GM19452 (cell line): Measurements from ENCODE around the gene TCHP.

Experiments used
- ATAC-seq: cut with Tn5 transposase; IDR thresholded peaks from one replicate; pipeline ENCODE4 v1.9.1; 2021; ENCODE audit not compliant: unreplicated experiment

Gene TCHP

DNA sequence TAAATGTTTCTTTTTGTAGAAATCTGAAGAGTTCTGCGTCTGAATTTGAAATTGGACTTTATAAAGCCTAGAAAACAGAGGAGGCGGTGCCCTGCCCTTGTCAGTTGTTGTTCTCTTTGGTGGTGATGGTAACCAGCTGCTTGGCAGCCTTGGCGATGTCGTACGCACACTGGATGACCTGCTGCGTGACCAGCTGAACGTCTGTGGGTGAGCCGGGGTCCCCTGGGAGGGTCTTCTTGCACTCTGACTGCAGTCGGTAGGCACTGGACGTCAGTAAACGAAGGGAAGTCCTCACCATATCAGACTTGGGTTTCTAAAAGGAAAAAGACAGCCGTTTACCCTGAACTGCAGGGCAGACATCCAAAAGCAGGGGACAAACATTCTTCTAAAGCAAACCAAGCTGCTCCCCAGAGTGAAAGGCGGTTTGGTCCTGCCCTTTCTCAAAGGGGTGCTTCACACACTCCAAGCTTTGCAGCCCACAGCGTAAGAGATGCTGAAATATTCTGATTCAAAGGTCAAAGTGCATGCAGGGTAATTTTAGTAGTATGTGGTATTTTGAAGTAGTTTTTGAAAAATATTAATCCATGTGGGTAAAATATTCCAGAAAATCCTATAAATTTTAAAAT is 32.9 kb downstream of the TCHP start:
- ATAC-seq: no peak

DNA sequence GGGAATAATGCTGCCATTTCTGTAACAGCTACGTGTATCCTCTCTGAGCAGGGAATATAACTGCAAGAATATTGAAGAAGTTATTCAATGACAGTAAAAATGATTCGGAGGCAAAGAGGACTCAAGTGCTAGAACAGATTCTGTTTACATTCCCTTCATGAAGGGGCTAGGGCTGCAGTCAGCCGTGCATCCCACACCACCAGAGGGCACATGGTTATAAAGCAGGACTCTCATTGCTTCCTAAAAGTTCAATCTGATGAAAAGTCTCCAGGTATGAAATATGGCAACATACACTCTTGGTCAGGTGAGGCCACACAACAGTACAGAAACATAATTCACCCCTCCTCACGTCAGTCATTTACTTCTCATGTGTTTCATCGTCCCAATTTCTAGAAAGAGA is 34.0 kb downstream of the TCHP start:
- ATAC-seq: no peak

DNA sequence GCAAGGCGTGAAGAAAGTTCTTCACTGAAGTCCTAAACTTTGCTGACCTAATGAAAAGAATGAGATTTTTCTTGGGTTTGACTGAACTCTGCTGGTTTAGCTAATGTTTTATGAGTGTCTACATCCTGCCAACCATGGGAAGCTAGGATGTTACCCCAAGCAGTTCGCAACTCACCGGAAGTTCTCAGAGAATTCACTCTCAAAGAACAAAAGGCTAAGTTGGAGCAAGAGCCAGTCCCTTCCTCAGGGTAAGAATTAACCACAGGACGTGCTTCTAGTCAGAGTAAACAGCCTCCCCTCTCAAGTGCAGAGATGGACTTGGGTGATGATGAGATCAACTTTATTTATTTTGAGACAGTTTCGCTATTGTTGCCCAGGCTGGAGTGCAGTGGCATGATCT is 37.3 kb downstream of the TCHP start:
- no peak for ATAC-seq

DNA sequence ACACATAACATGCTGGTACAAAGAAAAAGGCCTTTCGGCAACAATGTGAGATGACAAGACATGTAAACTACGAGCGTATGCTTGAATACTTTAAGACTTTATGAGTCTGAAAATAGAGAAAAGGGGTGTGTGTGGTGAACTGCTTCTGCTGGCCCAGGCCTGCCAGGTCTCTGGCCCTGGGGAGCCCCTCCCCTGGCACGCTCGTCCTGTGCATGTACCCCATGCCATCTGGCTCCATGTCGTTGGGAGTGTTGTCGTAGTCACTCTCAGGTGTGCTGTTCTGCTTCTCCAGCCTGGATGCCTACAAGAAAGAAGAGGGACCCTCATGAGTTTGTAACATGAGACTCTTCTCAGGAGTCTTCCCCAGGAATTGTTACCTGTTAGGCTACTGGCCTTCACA is 38.9 kb downstream of the TCHP start:
- ATAC-seq: no peak

DNA sequence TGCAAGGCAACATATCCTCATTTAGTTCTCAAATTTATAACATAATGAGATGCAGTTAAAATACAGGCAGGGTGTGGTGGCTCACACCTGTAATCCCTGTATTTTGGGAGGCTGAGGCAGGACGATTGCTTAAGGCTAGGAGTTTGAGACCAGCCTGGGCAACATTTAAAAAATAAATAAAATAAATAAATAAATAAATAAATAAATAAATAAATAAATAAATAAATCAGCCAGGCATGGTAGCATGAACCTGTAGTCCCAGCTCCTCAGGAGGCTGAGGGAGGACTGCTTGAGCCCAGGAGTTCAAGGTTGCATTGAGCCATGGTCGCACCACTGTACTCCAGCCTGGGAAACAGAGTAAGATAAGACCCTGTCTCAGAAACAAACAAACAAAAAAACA is 39.4 kb downstream of the TCHP start:
- no peak for ATAC-seq

DNA sequence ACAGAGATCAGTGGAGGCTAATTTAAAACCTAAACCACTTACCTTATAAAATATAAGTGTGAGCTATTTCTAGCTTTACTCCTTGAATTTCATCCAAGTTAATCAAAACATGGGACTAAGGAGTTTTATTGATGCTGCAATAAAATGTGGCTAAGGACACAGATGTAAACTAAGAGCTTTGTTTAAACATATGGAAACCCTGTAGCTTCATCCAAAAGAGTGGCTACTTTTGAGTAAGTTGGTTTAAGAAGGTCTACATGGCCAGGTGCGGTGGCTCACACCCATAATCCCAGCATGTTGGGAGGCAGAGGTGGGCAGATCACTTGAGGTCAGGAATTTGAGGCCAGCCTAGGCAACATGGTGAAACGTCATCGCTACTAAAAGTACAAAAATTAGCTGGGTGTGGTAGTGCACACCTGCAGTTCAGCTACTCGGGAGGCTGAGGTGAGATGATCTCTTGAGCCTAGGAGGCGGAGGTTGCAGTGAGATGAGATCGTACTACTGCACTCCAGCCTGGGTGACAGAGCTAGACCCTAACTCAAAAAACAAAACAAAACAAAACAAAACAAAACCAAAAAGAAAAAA is 40.4 kb downstream of the TCHP start:
- ATAC-seq: no peak

DNA sequence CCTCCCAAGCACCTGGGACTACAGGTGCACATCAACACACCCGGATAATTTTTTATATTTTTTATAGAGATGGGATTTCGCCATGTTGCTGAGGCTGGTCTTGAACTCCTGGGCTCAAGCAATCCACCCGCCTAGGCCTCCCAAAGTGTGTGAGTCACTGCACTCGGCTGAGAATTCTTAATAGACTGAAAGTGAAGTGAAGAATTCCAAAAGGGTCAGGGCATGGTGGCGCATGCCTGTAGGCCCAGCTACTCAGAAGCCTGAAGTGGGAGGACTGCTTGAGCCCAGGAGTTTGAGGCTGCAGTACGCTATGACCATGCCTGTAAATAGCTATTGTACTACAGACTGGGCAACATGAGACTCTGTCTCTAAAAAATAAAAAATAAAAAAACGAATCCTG is 43.7 kb downstream of the TCHP start:
- no peak for ATAC-seq

DNA sequence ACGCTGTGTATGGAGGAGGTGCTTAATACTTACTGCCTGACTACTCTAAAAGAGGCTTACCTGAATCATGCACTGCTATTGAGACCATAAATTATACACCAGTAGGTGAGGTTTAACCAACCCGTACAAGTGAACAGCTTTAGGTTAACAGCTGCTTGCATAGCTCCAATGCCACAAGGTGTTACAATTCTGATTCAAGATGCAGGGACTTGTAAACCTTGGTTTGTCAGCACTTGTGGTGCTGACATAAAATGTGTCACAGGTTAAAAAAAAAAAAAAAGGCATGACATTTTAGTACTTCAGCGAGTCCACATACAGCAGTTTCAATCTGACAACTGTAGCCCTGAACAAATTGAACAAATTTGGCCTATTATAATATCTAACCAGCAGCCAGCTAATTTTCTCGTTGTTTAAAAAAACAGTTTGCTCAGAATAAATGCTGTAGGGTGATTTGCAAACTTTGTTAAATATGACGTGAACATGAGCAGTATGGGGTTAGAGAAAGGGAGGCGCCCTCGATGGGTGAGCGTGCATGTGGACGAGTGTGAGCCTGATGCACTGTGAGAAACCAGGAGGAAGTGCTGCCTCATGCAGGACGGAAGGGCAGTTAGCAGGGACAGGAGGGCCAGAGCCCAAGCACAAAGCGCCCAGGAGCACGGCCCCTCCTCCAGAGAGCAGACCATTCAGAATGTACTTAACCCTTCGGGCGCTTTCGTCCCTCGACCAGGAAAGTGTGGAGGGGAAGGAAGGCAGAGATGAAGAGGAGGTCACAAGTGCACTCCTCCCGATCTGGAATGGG is 44.7 kb downstream of the TCHP start:
- no peak for ATAC-seq

DNA sequence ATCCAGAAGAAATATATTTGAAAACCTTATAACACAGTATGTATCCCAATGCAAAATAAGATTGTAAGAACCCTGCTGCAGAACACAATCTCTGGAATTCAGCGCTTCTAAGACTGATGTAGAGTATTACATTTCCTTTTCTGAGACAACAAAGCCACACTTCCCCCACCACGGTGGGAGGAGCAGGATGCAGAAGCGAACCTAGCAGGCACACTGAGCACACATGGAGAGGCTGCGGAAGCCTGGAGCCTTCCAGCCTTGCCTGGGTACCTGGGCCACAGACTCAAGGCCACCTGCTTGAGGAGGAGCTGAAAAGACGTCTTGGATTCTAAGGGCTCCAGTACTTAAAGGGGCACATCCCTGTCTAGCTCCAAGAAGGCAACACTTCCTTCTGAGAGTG is 46.4 kb downstream of the TCHP start:
- no peak for ATAC-seq

DNA sequence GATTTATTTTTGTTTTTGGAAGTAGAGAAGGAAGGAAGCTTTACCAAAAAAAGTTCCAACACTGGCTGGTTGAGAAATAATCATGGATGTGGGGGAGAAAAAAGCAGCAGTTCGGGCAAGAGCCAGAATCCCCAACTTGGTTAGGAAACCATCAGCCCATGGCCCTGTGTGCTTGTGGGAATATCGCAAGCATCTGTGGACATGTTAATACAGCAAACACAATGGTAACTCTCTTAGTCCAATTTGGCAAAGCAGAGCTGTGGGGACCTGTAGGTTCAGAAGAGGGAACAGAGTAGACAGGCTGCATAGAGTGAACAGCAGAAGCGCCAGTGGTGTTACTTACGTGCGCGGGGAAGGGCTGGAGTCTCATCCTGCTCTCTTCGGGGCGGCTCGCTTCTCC is 46.8 kb downstream of the TCHP start:
- ATAC-seq: no peak

DNA sequence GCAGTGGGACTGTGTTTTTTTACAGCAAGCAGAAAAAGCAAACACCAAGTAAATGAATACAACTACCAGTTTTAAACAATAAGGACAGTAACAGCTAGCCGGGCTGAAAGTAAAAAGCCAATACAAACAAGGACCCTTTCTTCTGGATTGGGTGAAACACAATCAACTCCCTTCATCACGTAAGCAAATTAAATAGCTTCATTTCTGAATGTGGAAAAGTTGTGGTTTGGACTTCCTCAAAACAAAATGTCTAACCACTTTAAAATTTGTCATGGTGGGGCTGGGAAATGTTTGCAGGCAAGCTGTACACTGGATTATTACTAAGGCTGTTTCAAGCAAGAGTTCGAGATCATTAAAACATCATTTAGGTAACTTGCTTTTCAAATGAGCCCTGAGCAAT is 47.4 kb downstream of the TCHP start:
- ATAC-seq: no peak

DNA sequence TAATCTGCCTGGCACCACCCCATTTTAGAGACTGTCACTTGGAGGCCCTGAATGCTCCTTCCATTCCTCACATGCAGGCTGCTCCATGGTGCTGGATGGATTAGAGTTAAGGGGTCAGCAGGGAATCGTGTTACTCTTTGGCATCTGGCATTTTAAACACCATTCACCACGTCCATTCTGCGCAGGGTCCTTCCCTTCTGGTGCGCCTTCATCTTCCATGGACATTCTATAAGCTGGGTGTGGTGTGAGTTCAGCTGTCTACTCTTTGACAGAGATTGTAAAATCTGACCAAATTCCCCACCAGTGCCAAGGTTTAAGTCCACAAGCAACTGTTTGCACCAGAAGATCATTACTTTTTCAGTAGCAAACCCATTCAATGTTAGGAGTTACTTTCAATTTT is 48.3 kb downstream of the TCHP start:
- no peak for ATAC-seq

DNA sequence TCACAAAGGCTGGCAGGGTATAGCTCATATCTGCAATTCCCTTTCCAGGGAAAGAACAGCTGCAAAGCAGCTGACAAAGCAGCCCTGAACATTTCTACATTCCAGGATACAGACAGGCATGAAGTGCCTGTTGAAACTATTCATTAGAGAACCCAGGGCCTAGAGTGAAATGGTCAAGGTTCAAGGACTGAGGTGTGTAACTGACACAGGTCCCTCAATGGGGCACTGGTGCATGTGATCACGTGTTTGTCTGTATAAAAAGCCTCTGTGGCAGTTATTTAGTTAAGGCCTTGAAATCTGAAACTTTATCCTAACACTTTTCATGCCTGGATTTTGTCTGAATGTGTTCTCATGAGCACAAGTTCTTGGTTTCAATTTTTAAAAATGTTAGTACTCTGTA is 49.0 kb downstream of the TCHP start:
- no peak for ATAC-seq

DNA sequence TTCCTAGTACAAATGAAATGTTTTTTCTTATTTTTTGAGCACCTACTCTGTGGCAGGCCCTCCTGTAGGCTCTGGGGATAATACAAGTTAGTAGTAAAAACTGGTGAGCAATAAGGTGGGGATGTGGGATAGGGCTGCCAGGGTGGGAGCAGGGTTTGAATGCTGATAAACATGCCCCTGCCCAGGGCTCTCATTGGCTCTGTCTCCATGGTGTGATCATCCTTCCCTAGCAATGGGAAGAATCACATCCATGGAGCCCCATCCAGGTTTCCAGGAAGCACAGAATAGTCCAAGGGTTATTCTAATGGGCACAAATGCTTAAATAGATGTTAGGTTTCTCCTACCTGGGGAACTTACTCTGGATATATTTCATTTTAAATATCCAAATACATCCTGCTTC is 50.6 kb downstream of the TCHP start:
- no peak for ATAC-seq

DNA sequence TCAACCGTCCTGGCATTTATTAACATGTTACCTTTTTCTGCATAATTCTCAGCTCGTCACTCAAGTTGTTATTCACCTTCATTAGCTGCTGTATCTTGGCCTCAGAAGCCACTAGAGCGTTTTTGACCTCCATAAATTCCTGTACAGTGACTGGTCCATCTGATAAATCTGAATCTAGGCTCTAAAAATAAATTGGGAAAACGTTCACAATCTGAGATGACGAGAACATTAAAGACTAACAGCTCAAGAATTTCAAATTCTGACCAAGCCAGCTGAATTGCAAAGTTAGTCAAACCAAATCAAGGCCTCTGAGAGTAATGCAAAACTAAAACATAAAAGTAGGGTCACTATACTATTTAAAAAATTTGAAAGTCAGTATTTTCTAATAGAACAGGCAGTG is 51.1 kb downstream of the TCHP start:
- no peak for ATAC-seq

DNA sequence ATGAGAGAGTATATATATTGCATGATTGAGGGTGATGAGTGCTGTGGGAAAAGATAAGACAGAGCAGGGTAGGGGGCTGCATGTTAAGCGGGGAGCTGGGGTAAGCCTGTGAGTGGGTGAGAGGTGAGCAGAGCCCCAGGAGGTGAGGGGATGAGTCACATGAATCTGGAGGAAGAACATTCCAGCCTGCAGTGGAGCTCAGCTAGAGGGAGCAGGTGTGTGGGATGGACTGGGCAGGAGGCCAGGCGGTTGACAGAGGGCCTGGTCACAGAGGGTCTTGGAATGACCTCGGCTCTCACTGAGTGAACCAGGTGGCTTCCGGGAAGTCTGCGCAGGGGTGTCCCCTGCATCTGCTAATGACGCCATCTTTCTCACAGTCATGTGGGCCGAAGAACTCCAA is 51.7 kb downstream of the TCHP start:
- no peak for ATAC-seq

DNA sequence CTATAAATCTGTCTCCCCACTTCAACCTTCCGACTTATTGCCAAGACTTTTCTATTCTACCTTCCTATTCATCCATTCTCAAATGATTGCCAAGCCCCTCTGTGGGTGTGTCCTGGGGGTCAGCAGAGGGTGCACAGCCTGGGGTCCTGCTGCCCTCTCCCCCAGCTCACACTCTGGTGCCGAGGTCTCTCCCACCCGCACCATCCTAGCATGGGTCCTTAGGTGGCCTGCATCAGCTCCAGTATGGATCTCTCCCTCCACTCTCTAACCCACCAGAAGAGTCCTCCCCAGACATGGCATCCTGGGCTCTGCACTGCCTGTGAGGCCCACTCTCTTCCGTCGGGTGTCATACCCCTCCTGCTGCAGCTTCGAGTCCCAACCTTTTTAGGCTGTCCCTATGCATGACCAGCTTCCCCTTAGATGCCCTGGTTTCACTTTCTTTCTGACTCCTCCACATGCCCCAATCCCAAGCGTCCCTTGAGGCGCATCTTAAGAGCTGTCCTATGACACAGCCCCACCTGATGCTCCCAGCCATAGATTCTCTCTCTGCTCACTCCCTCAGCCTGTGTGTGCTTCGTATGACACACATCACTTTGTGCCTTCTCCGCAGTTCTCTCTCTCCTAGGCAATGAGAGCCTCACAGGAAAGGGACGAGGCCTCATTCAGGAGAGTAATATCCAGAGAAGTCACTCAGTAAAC is 52.2 kb downstream of the TCHP start:
- no peak for ATAC-seq

DNA sequence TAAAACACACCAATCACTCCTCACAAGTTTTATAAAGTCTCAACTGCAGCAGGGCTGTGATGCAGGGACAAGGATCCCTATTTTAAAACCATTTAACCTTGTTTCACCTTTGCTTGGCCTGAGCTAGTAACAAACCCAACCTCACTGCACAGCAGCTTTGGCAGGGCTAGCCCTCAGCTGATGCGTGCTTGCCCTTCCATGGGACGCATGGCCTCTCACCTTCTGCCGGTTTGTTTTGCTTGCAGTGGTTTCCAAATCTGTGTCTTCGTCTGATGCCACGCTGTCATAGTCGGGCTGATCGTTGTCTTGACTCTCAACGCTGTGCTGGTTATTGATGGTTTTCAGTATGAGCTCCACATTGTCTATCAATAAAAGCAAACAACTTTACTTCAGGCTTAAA is 52.8 kb downstream of the TCHP start:
- no peak for ATAC-seq

DNA sequence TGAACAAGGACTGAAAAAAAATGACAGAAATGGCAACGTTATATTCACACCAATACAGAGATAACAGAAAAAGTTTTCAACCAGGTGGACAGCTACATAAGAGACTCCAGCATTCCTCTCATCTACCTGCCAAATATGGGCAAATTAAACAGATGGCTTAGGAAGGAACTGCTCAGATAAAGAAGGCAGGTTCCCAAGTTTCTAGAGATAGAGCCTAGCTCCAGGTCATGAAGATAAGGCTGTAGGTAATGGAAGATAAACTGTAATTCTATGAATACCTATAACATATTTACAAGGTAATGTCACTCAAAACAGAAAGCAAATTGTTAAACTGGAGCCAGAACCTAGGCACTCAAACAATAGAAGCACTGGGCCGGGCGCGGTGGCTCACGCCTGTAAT is 53.6 kb downstream of the TCHP start:
- ATAC-seq: no peak

DNA sequence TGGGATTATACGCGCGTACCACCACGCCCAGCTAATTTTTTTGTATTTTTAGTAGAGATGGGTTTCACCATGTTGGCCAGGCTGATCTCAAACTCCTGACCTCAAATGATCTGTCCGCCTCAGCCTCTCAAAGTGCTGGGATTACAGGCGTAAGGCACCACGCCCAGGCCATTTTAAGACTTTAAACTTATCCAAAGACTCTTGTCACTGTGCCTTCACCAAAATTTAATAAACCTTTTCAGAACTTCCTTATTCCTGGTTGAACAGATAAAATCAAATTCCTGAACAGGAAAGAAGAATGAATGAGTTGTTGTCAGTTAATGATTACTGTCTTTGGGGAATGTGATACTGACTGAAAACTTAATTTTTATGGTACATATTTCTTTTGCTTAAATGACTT is 58.3 kb downstream of the TCHP start:
- ATAC-seq: no peak

DNA sequence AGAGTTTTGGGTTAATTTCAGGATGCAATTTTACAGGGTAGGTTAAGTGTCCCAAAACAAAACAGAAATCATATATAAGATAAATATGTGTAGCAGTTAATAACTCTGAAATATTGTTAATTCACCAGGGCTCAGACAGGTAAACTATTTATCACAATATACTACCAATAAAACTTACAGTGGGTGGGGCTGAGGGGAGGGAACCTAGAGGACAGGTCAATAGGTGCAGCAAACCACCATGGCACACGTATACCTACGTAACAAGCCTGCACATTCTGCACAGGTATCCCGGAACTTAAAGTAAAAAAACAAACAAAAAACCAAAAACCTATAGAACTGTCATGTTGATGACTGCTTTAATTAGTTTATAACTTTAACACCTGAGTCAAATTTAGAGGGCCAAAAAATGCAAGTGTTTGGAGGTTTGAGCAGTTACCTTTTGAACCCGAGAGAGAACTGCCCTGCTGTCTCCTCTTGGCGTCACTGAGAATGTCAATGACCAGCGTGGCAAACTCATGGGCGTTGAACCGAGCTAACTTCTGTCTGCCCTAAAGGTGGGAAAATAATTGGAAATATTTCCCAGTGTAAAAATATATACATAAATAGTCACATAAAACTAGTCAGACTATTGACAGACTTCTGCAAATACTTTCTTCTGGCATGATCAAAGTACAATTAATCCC is 59.5 kb downstream of the TCHP start:
- ATAC-seq: no peak
